ENCODE data around the gene KCTD11.

KCTD11 gene

GRCh38 chr17:7392696-7393612 is 41.0 kb downstream of the KCTD11 start:
- peak overlapping the region; percentile 70 for H3K4me3 ChIP-seq (ENCODE audit: low read depth, low read length, poor library complexity, severe bottlenecking)
- H3F3A ChIP-seq (ENCODE audit: insufficient read depth, low read length), result no peaks in the 10 kb centered on the region
- no peak overlapping the region for H2AFZ ChIP-seq (ENCODE audit: low read length)
- TF ChIP-seq CTCF (IDR thresholded peaks at IDR 0.05; ENCODE audit: low read length) (no peak), EZH2 (IDR thresholded peaks at IDR 0.05; ENCODE audit: borderline replicate concordance, low read length) (no peak)
- no peaks in the 10 kb centered on the region for H3K9me3 ChIP-seq (ENCODE audit: low read length)
- H3K36me3 ChIP-seq (ENCODE audit: insufficient read depth, low read length), result peaks cover under 1% of the 10 kb centered on the region; the same call in 1 of the 2 replicates
- no peaks in the 10 kb centered on the region for H3K79me2 ChIP-seq (ENCODE audit: insufficient read depth, low read length)
- no peaks in the 10 kb centered on the region for H3K27me3 ChIP-seq (ENCODE audit: insufficient read depth, low read length)
- H3K4me2 ChIP-seq (ENCODE audit: low read length), result peak overlapping the region; percentile 80
- peak overlapping the region; percentile 61; the same call in 1 of the 2 replicates for H3K9ac ChIP-seq (ENCODE audit: low read length)
- H4K20me1 ChIP-seq (ENCODE audit: insufficient read depth, low read length), result no peaks in the 10 kb centered on the region
- H3K4me1 ChIP-seq (ENCODE audit: insufficient read depth, low read length, severe bottlenecking), result peaks cover 15% of the 10 kb centered on the region
- H3K27ac ChIP-seq (ENCODE audit: low read depth, low read length, poor library complexity, severe bottlenecking), result no peak overlapping the region
- no peaks in the 10 kb centered on the region for H3K9me2 ChIP-seq (ENCODE audit: low read depth, low read length)

GRCh38 chr17:7393613-7394451 is 41.9 kb downstream of the KCTD11 start:
- no peaks in the 10 kb centered on the region for H3K79me2 ChIP-seq (ENCODE audit: insufficient read depth, low read length)
- H3K36me3 ChIP-seq (ENCODE audit: insufficient read depth, low read length), result no peaks in the 10 kb centered on the region; the same call in 1 of the 2 replicates
- no peaks in the 10 kb centered on the region for H3F3A ChIP-seq (ENCODE audit: insufficient read depth, low read length)
- peak overlapping the region; percentile 61 for H3K9ac ChIP-seq (ENCODE audit: low read length)
- no peaks in the 10 kb centered on the region for H4K20me1 ChIP-seq (ENCODE audit: insufficient read depth, low read length)
- H3K4me3 ChIP-seq (ENCODE audit: low read depth, low read length, poor library complexity, severe bottlenecking), result peak overlapping the region; percentile 70
- H3K4me2 ChIP-seq (ENCODE audit: low read length), result peak overlapping the region; percentile 80
- no peaks in the 10 kb centered on the region for H3K9me3 ChIP-seq (ENCODE audit: low read length)
- no peaks in the 10 kb centered on the region for H3K9me2 ChIP-seq (ENCODE audit: low read depth, low read length)
- no peaks in the 10 kb centered on the region for H3K27me3 ChIP-seq (ENCODE audit: insufficient read depth, low read length)
- no peak overlapping the region for H2AFZ ChIP-seq (ENCODE audit: low read length)
- TF ChIP-seq EZH2 (IDR thresholded peaks at IDR 0.05; ENCODE audit: borderline replicate concordance, low read length), result no peak
- no peak for TF ChIP-seq CTCF (IDR thresholded peaks at IDR 0.05; ENCODE audit: low read length)
- peaks cover 15% of the 10 kb centered on the region for H3K4me1 ChIP-seq (ENCODE audit: insufficient read depth, low read length, severe bottlenecking)
- H3K27ac ChIP-seq (ENCODE audit: low read depth, low read length, poor library complexity, severe bottlenecking), result no peak overlapping the region

DNA sequence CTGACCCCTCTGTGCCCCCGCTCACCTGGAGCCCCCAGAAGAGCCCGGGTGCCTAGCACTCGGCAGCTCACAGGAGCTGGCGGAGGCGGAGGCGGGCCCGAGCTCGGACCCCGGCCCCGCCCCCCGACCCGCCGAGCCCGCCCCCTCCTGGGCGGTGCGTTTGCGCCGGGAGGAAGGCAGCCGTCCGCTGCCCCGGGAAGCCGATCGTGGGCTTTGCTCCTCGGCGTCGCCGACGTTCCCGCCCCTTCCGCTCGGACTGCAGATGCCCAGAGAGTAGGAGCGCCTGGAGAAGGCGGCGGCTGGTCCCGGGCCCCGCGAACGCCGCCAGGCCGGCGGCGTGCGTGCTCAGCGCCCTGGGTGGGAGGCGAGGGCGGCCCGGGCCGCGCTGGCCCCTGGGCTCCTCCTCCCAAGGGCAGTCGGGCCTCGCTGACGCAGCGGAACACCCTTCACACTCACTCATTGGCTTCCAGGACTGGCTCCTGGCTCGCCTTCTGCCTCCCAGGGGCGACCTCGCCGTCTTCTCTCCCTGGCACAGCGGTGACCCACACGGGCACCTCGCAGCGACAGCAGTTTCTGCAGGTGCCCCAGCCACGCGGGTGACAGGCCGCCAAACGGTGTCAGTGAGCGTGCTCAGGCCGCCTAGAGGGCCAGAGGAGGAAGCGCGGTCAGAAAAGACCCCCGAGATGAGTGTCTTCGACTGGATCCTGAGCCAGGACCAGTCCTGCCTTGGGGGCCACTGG is 42.7 kb downstream of the KCTD11 start, which contains the start of gene PLSCR3:
PLSCR3 (minus strand) TSS at position 74 of the 740 bp plus-strand sequence. CDS start 415 bp downstream, outside the sequence.
- Histone ChIP-seq H3K4me3 (ENCODE audit: low read depth, low read length, poor library complexity, severe bottlenecking) (peak within 1 kb of the TSS; percentile 70), H3K79me2 (ENCODE audit: insufficient read depth, low read length) (no peaks in the 10 kb centered on the region), H3K9me3 (ENCODE audit: low read length) (no peaks in the 10 kb centered on the region), H2AFZ (ENCODE audit: low read length) (no peak within 1 kb of the TSS), H3F3A (ENCODE audit: insufficient read depth, low read length) (no peaks in the 10 kb centered on the region), H3K4me1 (ENCODE audit: insufficient read depth, low read length, severe bottlenecking) (peaks cover 15% of the 10 kb centered on the region), H3K9ac (ENCODE audit: low read length) (peak within 1 kb of the TSS; percentile 61), H4K20me1 (ENCODE audit: insufficient read depth, low read length) (no peaks in the 10 kb centered on the region), H3K36me3 (ENCODE audit: insufficient read depth, low read length) (no peaks in the 10 kb centered on the region; the same call in 1 of the 2 replicates), H3K4me2 (ENCODE audit: low read length) (peak within 1 kb of the TSS; percentile 80), H3K9me2 (ENCODE audit: low read depth, low read length) (no peaks in the 10 kb centered on the region), H3K27ac (ENCODE audit: low read depth, low read length, poor library complexity, severe bottlenecking) (no peak within 1 kb of the TSS), H3K27me3 (ENCODE audit: insufficient read depth, low read length) (no peaks in the 10 kb centered on the region)
- TF ChIP-seq EZH2 (IDR thresholded peaks at IDR 0.05; ENCODE audit: borderline replicate concordance, low read length), result no peak
- peak; percentile 33 for TF ChIP-seq CTCF (IDR thresholded peaks at IDR 0.05; ENCODE audit: low read length)
